Suprapubic skin (tissue), 4 donors: ENCODE results near the gene GOLGA1.

ENCODE experiments used
- CTCF ChIP-seq, 2 donors: fragments of 200-600 bp in 1 of 2; fragments of 450-650 bp in 1 of 2; sonication (generic) in 1 of 2; IDR thresholded peaks; one replicate each; pipeline ENCODE4 v1.5.1; 2016 to 2019; ENCODE audit warnings: antibody characterized with exemption in 2 of 2, mild to moderate bottlenecking in 1 of 2, moderate library complexity in 1 of 2
- EP300 ChIP-seq: sonication (generic); formaldehyde crosslinking; IDR thresholded peaks from one replicate; pipeline ENCODE4 v1.6.1; 2017; ENCODE audit warnings: antibody characterized with exemption
- POLR2A ChIP-seq, 2 donors: fragments of 450-650 bp; IDR thresholded peaks; one replicate each; pipeline ENCODE4 v1.6.1; 2017; ENCODE audit warnings: antibody characterized with exemption in 2 of 2, mild to moderate bottlenecking in 2 of 2, moderate library complexity in 2 of 2
- POLR2AphosphoS5 ChIP-seq, 3 donors: sonication (generic); formaldehyde crosslinking; IDR thresholded peaks; one replicate each; pipeline ENCODE4 v1.6.1; 2017; ENCODE audit warnings: antibody characterized with exemption in 3 of 3

GRCh38 chr9:124879226-124879625, 61.7 kb downstream of the GOLGA1 start:
- TF ChIP-seq POLR2A (IDR thresholded peaks at IDR 0.05) (no peak), CTCF (IDR thresholded peaks at IDR 0.05) (no peak), POLR2AphosphoS5 (IDR thresholded peaks at IDR 0.05) (no peak), EP300 (no peak)
